NB4 (cell line): ENCODE measurements around the gene TARS1.

Source experiments
- DNase-seq: peaks from one replicate; pipeline ENCODE4 v3.0.0; 2010; ENCODE audit warnings: low read depth
- H3K4me3 ChIP-seq: one replicate; pipeline ENCODE4 v1.5.1; 2011; ENCODE audit warnings: mild to moderate bottlenecking, low read depth, low read length, moderate library complexity
- CTCF ChIP-seq: IDR thresholded peaks from one replicate; pipeline ENCODE4 v1.5.1; 2012; ENCODE audit warnings: low read depth, low read length
- MAX ChIP-seq: IDR thresholded peaks from 2 replicates; pipeline ENCODE4 v1.6.1; 2011; ENCODE audit warnings: low read depth, low read length
- MYC ChIP-seq: IDR thresholded peaks from 2 replicates; pipeline ENCODE4 v1.6.1; 2011; ENCODE audit warnings: low read depth, low read length
- POLR2A ChIP-seq: IDR thresholded peaks from 2 replicates; pipeline ENCODE4 v1.6.1; 2011; ENCODE audit warnings: mild to moderate bottlenecking; ENCODE audit not compliant: insufficient read length; ENCODE audit errors: extremely low read depth

Gene TARS1

GRCh38 chr5:33408816-33409215, 31.9 kb upstream of the TARS1 start:
- DNase-seq = no peak
- no peak overlapping the region for H3K4me3 ChIP-seq
- TF ChIP-seq MYC (no peak), MAX (no peak), POLR2A (no peak), CTCF (no peak)

GRCh38 chr5:33409435-33410170, 31.2 kb upstream of the TARS1 start:
- no peak for TF ChIP-seq POLR2A
- TF ChIP-seq MAX = no peak
- no peak for TF ChIP-seq CTCF
- TF ChIP-seq MYC = no peak

GRCh38 chr5:33410221-33410620, 30.5 kb upstream of the TARS1 start:
- no peak for DNase-seq
- no peak for TF ChIP-seq POLR2A

More at GRCh38 chr5:33409435-33410170, 31.2 kb upstream of the TARS1 start:
- no peak for DNase-seq
- H3K4me3 ChIP-seq = no peak overlapping the region

GRCh38 chr5:33411498-33411897, 29.3 kb upstream of the TARS1 start:
- DNase-seq = no peak
- TF ChIP-seq CTCF = no peak
- TF ChIP-seq MYC = no peak
- TF ChIP-seq MAX = no peak
- TF ChIP-seq POLR2A = no peak
- H3K4me3 ChIP-seq = no peak overlapping the region

More at GRCh38 chr5:33410221-33410620, 30.5 kb upstream of the TARS1 start:
- no peak overlapping the region for H3K4me3 ChIP-seq

- TF ChIP-seq POLR2A (no peak), MYC (no peak), MAX (no peak), CTCF (no peak)
- DNase-seq = no peak
- H3K4me3 ChIP-seq = no peak overlapping the region
Measured at GRCh38 chr5:33415811-33416354, 24.9 kb upstream of the TARS1 start.

- H3K4me3 ChIP-seq = no peak overlapping the region
- TF ChIP-seq MYC (no peak), POLR2A (no peak), MAX (no peak), CTCF (no peak)
- DNase-seq = no peak
Measured at GRCh38 chr5:33417632-33418031, 23.1 kb upstream of the TARS1 start.
